ENCODE results near the gene CPEB4. TPM values are rescaled to one million over a fixed set of nuclear protein-coding genes. Genes with fewer than 3 reads are reported as not detected.
A peak's percentile ranks its signal among the peaks of the same experiment; 100 is the strongest.

CPEB4 gene
- total and polyA plus RNA-seq, 12 donors: 34.4 to 381 (median 149) TPM

DNA sequence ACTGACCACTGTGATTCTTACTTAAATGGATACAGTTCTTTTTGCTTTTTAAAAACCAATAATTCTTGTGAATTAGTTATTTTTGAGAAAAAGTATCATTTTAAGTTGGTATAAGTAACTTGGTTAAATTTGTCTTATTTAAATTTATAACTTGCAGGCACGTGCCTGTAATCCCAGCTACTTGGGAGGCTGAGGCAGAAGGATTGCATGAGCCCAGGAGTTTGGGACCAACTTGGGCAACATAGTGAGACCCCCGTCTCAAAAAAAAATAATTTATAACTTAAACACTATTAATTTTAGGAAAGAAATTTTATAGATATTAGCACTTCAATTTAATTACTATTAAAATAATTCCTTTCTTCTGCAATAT lies 5.0 kb downstream of the CPEB4 start:
- no peaks in the 10 kb centered on the region for H3K27me3 ChIP-seq
- H3K36me3 ChIP-seq (replicated peaks in 1 of 2): peaks cover 0 to 7% of the 10 kb centered on the region in 2 donors
- intact Hi-C loops (cut with DNase I): loop anchor here in 1 of 2 donors (5.0 to 10.0 kb wide), 2 partner anchors 126 to 268 kb away; no protein-coding TSS in a partner anchor
- DNase-seq: no peak
- H3K4me1 ChIP-seq (replicated peaks in 1 of 2): peaks cover 5 to 38% of the 10 kb centered on the region in 2 donors
- 25 to 58% (median 41%) methylated on average over 2 of the region's 2 CpGs for WGBS, 4 donors
- TF ChIP-seq, protein P1, sequence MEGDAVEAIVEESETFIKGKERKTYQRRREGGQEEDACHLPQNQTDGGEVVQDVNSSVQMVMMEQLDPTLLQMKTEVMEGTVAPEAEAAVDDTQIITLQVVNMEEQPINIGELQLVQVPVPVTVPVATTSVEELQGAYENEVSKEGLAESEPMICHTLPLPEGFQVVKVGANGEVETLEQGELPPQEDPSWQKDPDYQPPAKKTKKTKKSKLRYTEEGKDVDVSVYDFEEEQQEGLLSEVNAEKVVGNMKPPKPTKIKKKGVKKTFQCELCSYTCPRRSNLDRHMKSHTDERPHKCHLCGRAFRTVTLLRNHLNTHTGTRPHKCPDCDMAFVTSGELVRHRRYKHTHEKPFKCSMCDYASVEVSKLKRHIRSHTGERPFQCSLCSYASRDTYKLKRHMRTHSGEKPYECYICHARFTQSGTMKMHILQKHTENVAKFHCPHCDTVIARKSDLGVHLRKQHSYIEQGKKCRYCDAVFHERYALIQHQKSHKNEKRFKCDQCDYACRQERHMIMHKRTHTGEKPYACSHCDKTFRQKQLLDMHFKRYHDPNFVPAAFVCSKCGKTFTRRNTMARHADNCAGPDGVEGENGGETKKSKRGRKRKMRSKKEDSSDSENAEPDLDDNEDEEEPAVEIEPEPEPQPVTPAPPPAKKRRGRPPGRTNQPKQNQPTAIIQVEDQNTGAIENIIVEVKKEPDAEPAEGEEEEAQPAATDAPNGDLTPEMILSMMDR (IDR thresholded peaks at IDR 0.05): no peak
- no peak for TF ChIP-seq POLR2A (IDR thresholded peaks at IDR 0.05)
- peak overlapping the region in 2 of 4 donors; percentile 80 to 94 for H3K4me3 ChIP-seq
- no peaks in the 10 kb centered on the region for H3K9me3 ChIP-seq (replicated peaks in 1 of 3)
- peak overlapping the region; percentile 58 to 97 (median 94) for H3K27ac ChIP-seq

DNA sequence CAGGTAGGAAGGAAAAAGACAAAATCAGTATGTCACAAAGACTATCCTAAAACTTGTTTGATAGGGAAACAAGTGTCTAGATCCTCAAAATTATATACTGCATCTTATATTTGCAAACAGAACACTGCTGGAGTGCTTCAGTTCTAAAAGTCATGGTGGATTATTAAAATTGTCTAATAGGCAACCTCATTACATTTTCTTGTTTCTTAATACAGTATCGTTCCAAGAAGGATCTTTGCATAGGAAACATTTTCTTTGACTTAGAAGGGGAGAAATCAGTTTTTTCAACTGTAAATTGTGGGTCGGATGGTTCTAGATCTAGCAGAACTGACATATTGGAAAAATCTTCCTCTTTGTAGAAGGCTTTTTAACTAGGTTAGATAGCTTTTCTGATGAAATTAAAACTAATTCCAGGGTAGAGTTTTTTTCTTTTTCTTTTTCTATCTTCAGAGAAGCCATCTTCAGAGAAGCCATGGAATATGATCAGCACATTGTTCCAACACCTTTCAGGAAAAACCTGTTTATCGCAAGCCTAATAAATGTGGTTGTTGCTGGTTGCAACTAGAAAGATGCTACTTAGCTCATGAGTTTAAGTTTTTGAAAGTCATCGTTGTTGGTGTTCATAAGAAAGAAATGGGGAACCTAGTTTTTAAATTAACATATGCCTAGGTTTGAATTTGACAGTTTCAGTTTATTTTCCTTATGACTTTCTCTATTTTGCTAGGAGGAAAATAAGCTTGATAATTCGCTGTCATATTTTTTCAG lies 7.4 kb downstream of the CPEB4 start:
- H3K27ac ChIP-seq: peak overlapping the region; percentile 14 to 97 (median 61)
- H3K9me3 ChIP-seq (replicated peaks in 1 of 3): no peaks in the 10 kb centered on the region
- H3K4me1 ChIP-seq (replicated peaks in 1 of 2): peaks cover 20 to 62% of the 10 kb centered on the region in 2 donors
- TF ChIP-seq POLR2A (IDR thresholded peaks at IDR 0.05): no peak
- TF ChIP-seq, protein P1 (IDR thresholded peaks at IDR 0.05): no peak
- WGBS, 4 donors: 40 to 43% (median 42%) methylated on average over 5 of the region's 5 CpGs
- intact Hi-C loops (cut with DNase I): loop anchor here in 1 of 2 donors (10.0 kb wide), 1 partner anchor 271 kb away; no protein-coding TSS in a partner anchor
- peak overlapping the region in 1 of 4 donors; percentile 94 for H3K4me3 ChIP-seq
- H3K27me3 ChIP-seq: no peaks in the 10 kb centered on the region
- peaks cover 0 to 13% of the 10 kb centered on the region in 2 donors for H3K36me3 ChIP-seq (replicated peaks in 1 of 2)
- DNase-seq: no peak

DNA sequence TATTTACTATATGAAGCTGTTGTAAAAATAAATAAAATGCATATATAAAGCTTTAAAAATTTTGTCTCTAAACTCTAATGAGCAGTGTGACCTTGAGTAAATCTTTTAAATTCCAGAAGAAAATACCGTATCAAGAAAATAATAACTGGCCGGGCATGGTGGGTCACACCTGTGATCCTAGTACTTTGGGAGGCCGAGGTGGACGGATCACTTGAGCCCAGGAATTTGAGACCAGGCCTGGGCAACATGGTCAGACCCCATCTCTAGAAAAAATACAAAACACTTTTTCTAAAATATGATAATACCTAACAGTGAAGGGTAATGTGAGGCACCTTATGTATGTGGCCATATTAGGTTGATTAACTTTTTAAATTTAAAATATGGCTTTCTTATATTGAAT lies 8.5 kb downstream of the CPEB4 start:
- intact Hi-C loops (cut with DNase I): loop anchor here in 1 of 2 donors (10.0 kb wide), 1 partner anchor 272 kb away; no protein-coding TSS in a partner anchor
- WGBS, 4 donors: 47 to 71% (median 53%) methylated on average over 4 of the region's 4 CpGs
- no peaks in the 10 kb centered on the region for H3K27me3 ChIP-seq
- no peaks in the 10 kb centered on the region for H3K9me3 ChIP-seq (replicated peaks in 1 of 3)
- TF ChIP-seq POLR2A (IDR thresholded peaks at IDR 0.05): peak in 1 of 2 donors; percentile 16
- TF ChIP-seq, protein P1 (IDR thresholded peaks at IDR 0.05): no peak
- H3K27ac ChIP-seq: peak overlapping the region in 3 of 5 donors; percentile 18 to 97 (median 93)
- peaks cover 28 to 72% of the 10 kb centered on the region in 2 donors for H3K4me1 ChIP-seq (replicated peaks in 1 of 2)
- peaks cover 0 to 13% of the 10 kb centered on the region in 2 donors for H3K36me3 ChIP-seq (replicated peaks in 1 of 2)
- H3K4me3 ChIP-seq: peak overlapping the region in 2 of 4 donors; percentile 16 to 94
- peak in 1 of 7 donors; percentile 56 for DNase-seq

DNA sequence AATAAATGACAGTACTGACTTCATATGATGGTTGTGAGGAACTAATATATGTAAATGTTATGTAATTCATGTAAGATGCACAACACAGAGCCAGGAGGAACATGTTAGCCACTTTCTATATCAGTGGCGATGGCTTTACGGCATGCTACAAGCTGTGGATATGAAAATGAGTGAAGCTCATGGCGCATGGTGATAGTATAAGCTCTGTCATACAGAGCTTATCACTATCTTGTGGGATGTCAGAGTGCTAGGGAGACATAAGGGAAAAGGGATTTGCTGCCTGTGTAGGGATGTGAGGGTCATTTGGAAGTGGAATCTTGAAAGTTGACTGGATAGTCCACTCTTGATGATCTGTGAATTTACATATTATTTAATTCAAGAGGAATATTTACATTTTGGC lies 13.6 kb downstream of the CPEB4 start:
- H3K36me3 ChIP-seq (replicated peaks in 1 of 2): peaks cover 0 to 15% of the 10 kb centered on the region in 2 donors
- TF ChIP-seq POLR2A (IDR thresholded peaks at IDR 0.05): no peak
- TF ChIP-seq, protein P1 (IDR thresholded peaks at IDR 0.05): no peak
- DNase-seq: no peak
- H3K4me1 ChIP-seq (replicated peaks in 1 of 2): peaks cover 59 to 99% of the 10 kb centered on the region in 2 donors
- H3K4me3 ChIP-seq: peak overlapping the region in 1 of 4 donors; percentile 9
- H3K27ac ChIP-seq: peak overlapping the region in 2 of 5 donors; percentile 23 to 55
- no peaks in the 10 kb centered on the region for H3K27me3 ChIP-seq
- 73 to 82% (median 78%) methylated on average over 3 of the region's 3 CpGs for WGBS, 4 donors
- intact Hi-C loops (cut with DNase I): no loop called here
- no peaks in the 10 kb centered on the region for H3K9me3 ChIP-seq (replicated peaks in 1 of 3)

All from adrenal gland (tissue), 12 donors.